Activated CD4-positive, alpha-beta T cell treated with anti-CD3 and anti-CD28 coated beads, Interleukin-10, Interleukin-2, amounts not matched to agents 100 ng/mL and 50 ng/mL, durations not matched to agents 16 hours and 8 hours (primary cell): Measurements from ENCODE around the gene C2CD2.
"Not testable (repeated sequence)": the region's sequence is repeated elsewhere in the genome, so short reads cannot be mapped to it uniquely, and the experiment has no call there.

ENCODE experiments used
- DNase-seq: peaks from one replicate; pipeline ENCODE4 v3.0.0-alpha.2; 2020

Gene C2CD2

GRCh38 chr21:41956926-41957729, 3.3 kb upstream of the C2CD2 start:
- no peak for DNase-seq

GRCh38 chr21:41955516-41955915, 1.7 kb upstream of the C2CD2 start:
- DNase-seq: no peak

- no peak for DNase-seq
Measured at GRCh38 chr21:41954654-41955499, 1.1 kb upstream of the C2CD2 start.

- DNase-seq: no peak
Measured at GRCh38 chr21:41953249-41953830, 478 bp downstream of the C2CD2 start.

- no peak for DNase-seq
Measured at GRCh38 chr21:41952568-41953248, 1.1 kb downstream of the C2CD2 start.

- no peak for DNase-seq
Measured at GRCh38 chr21:41951876-41952567, 1.8 kb downstream of the C2CD2 start.

GRCh38 chr21:41950941-41951351, 2.9 kb downstream of the C2CD2 start:
- DNase-seq: no peak

GRCh38 chr21:41949631-41950030, 4.2 kb downstream of the C2CD2 start:
- DNase-seq: not testable (repeated sequence)

GRCh38 chr21:41948901-41949300, 4.9 kb downstream of the C2CD2 start:
- DNase-seq: no peak

GRCh38 chr21:41948078-41948895, 5.5 kb downstream of the C2CD2 start:
- DNase-seq: no peak

- no peak for DNase-seq
Measured at GRCh38 chr21:41945982-41946381, 7.8 kb downstream of the C2CD2 start.

GRCh38 chr21:41943851-41944250, 10.0 kb downstream of the C2CD2 start:
- no peak for DNase-seq

GRCh38 chr21:41942457-41942856, 11.4 kb downstream of the C2CD2 start:
- DNase-seq: no peak

- DNase-seq: no peak
Measured at GRCh38 chr21:41941941-41942340, 11.9 kb downstream of the C2CD2 start.

- DNase-seq: no peak
Measured at GRCh38 chr21:41940431-41940830, 13.4 kb downstream of the C2CD2 start.

- DNase-seq: no peak
Measured at GRCh38 chr21:41939391-41939790, 14.4 kb downstream of the C2CD2 start.

- DNase-seq: no peak
Measured at GRCh38 chr21:41933313-41934079, 20.3 kb downstream of the C2CD2 start.

GRCh38 chr21:41932576-41933312, 21.1 kb downstream of the C2CD2 start:
- DNase-seq: no peak

GRCh38 chr21:41932191-41932575, 21.6 kb downstream of the C2CD2 start:
- no peak for DNase-seq

GRCh38 chr21:41931041-41931451, 22.8 kb downstream of the C2CD2 start:
- no peak for DNase-seq
